ENCODE results near the gene SMG9.

Gene SMG9

DNA sequence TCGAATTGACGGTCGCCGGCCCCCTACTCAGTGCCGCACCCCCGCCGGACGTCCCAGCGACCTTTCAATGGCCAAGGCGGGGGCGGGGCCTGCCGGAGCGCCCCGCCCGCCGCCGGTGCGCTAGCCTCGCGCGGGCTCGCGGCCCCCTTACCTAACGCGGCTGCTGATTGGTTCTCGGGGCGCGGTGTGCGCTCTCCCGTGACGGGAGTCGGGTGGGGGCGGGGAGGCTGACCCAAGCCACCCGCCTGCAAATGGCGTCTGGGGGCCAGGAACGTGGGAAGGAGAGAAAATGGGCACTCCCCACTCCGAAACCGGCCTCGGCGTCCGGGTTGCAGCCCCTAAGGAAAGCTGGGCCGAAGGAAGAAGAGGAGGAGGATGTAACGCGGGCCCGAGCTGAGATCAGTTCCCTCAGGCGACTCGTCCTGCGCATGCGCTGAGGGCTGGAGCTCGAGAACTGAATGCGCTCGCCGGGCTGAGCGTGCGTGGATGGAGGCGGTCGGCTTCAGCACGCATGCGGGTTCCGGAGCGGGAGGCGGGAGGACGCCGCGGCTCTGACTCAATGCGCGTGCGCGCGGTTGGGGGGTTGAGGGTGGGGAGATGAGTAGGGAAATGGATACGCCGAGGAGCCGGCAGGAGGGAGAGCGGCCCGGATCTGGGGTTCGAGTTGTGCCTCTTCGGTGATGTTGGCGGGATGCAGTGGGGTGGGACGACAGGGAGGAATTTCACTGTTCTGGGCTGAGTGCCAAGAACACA is at the start of gene SMG9:
TSS of gene SMG9 (minus strand) at position 460 of the 753 bp plus-strand sequence. CDS start 4,221 bp downstream, outside the sequence.
- peak; percentile 99 for DNase-seq

- DNase-seq: no peak
These were observed 49.7 kb upstream of the SMG9 start for GRCh38 chr19:43804432-43804831.

GRCh38 chr19:43802216-43802951 is 47.6 kb upstream of the SMG9 start, which contains the start of gene LYPD5:
LYPD5 (minus strand) TSS chr19:43802447; CDS start chr19:43802380, 67 bp downstream.
- DNase-seq: no peak

DNA sequence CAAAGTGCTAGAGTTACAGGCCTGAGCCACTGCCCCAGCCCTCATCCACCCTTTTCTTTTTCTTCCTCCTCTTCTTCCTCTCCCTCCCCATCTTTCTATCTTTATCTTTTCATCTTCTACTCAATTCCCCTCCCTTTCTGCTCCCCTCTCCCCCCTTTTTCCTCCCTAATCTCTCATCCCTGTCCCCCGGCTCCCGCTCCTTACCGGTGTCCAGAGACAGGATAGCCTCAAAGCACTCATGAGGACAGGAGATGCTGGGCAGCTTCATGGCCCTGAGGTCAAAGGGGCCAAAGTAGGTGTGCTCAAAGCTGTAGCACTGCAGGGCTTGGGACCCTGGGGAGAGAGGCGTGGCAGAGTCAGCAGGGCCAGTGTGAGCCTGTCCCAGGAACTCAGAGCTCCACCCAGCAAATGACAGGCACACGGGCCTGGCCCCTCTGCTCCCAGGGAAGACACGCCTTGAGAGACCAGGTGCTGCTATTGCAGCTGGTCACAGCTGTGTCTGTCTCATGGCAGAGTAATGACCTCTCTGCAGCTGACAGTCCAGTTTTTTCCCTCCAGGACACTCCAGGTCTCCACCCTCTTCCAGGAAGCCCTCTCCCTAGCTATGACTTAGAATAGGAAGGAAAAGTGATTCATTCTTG is 44.9 kb upstream of the SMG9 start:
- DNase-seq: no peak

DNA sequence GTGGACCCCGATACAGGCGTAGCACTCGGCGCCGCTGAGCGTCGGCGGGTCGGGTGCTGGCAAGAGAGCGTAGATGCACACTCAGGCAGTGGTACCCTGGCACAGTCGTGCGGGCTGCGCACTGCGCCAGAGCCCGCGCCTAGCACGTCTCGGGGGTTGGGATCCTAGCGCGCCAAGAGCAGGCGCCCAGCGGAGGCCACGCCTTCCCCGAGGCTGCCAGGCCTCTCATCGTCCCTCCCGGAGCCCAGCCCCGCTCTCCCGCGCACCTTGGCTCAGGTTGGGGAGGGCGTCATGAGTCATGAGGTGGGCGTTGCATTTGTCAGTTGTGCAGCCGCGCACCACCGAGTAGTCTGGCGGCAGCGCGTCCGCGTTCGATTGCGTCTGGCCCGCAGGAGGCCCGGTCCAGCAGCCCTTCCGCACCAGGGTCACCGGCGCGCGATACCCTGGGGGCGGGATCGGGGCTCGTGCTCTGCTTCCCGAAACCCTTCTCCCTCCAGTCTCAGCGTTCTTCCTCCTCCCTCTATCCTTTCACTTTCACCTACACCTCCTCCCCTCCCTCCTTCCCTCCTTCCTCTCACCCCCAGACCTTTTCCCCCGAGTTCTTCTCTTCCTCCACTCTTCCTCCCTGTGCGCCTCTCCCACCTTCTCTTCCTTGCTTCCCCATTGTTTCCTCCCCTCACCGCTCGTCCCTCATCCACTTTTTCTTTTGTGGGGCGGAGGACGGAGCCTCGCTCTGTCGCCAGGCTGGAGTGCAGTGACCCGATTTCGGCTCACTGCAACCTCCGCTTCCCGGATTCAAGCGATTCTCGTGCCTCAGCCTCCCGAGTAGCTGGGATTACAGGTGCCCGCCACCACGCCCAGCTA is 44.0 kb upstream of the SMG9 start:
- DNase-seq: peak; percentile 79

DNA sequence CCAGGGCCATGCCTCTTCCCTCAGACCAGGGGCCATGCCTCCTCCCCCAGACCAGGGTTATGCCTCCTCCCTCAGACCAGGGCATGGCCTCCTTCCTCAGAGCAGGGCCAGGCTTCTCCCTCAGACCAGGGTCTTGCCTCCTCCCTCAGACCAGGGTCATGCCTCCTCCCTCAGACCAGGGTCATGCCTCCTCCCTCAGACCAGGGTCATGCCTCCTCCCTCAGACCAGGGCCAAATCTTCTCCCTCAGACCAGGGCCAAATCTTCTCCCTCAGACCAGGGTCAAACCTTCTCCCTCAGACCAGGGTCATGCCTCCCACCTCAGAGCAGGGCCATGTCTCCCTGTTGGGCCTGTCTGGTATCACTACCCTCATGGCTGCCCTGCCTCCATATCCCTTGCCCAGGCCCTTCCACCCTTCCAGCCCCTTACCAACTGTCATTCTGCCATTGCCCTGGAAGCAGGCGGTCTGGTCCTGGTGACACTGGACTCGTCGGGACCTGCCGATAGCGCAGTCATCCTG is 43.3 kb upstream of the SMG9 start:
- no peak for DNase-seq

DNA sequence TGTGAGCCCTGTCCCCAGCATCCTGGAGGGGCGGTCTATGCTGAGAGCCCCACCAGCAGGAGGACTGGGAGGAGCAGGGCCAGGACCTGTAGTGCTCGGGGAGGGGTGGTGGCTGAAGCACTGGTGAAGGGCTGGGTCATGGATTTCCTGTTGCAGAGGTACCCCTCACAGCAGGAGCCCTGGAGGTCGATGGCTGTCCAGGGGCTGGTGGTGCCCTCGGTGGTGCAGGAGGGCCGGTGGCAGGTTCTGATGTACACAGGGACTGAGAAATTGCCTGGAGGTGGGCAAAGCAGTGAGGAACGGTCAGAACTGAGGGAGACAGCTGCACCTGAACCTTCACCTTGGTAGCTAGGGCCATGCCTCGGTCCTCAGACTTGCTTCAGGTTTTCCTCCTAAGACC is 42.8 kb upstream of the SMG9 start:
- DNase-seq: no peak

- DNase-seq: no peak
These were observed 42.4 kb upstream of the SMG9 start for GRCh38 chr19:43797118-43797517.

DNA sequence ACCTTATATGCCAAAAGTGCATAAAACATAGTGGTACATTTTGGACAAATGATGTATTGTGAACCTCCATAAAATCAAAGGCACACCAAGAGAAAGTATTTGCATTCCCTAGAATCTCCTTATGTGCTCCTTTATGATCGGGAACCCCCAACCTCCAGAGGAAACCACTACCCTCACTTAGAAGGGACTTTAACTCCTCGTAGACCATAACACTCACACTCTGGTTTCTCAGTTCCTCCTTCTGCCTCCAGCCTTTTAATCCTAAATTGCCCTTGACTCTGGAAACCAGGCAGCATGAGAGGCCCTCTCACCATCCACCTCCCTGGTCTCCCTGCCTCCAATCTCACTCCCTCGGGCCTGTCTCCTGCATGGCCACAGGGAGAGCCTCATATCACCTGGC is 35.8 kb upstream of the SMG9 start:
- no peak for DNase-seq

DNA sequence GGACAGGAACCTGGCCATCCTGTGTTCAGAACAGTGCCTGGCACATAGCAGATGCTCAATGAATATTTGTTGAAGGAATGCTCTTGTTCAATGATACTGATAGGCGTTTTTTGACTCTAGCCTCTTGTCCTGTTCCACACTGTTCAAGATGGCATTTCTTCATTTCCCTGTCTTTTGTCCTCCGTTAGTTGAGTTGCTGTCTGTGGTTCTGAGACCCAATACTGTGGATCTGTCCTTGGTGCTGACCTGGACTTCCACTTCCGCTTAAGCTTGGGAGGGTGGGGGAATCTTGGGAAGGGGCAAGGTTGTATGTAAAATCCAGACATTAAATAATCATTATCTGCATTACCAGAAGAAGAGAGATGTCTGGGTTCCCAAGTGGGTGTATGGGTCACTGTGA is 34.3 kb upstream of the SMG9 start:
- peak; percentile 26 for DNase-seq

DNA sequence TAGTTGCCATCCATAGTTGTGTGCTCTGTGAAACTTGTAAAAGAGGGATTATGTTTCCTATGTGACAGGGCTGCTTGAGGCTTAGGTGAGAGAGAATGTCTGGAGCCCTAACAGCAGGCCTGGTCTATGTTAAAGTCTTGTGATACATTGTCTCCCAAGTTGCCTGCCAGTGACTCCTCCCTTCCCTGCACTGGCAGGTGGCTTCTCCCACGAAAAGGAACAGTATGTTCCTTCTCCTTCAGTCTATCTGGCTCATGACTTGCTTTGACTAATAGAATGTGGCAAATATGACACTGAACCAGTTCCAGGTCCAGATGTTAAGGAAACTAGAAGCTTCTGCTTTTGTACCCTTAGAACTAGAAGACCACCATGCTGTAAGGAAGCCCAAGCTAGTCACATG is 31.9 kb upstream of the SMG9 start:
- no peak for DNase-seq

GRCh38 chr19:43784981-43785808 is 30.4 kb upstream of the SMG9 start:
- peak; percentile 66 for DNase-seq

- peak; percentile 78 for DNase-seq
These were observed 29.6 kb upstream of the SMG9 start for GRCh38 chr19:43784241-43784980.

- no peak for DNase-seq
These were observed 28.9 kb upstream of the SMG9 start for GRCh38 chr19:43783636-43784035.

GRCh38 chr19:43782689-43783231 is 28.0 kb upstream of the SMG9 start:
- no peak for DNase-seq

- peak; percentile 23 for DNase-seq
These were observed 27.5 kb upstream of the SMG9 start for GRCh38 chr19:43782311-43782660.

DNA sequence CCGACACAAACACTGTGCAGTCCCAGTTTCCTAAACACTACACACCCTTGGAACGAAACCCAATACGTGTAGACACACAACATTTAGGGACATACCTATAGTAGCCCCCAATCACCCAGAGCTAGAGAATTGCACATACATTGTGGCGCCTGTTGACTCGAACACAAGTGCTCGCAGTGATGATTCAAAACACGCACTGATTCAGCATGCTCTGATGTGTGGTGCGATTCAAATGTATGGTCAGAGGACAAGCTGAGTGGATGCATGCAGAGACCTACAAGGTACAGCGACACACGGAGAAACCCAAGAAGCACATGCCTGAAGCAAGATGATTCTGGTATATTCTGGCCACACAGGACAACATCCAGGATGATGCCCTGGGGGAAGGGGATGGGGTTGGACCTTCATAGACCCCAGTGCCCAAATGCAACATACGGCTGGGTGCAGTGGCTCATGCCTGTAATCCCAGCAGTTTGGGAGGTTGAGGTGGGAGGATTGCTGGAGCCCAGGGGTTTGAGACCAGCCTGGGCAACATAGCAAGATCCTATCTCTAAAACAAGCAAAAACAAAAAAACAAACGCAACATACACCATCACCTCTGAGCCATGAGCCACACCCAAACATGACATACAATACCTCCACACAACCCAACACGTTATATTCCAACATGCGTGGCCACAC is 27.0 kb upstream of the SMG9 start:
- peak; percentile 64 for DNase-seq

- DNase-seq: peak; percentile 85
These were observed 26.2 kb upstream of the SMG9 start, which contains the start of gene KCNN4 for GRCh38 chr19:43780706-43781525. KCNN4 (minus strand) TSS chr19:43780973; CDS start chr19:43780861, 112 bp downstream.

- no peak for DNase-seq
These were observed 25.1 kb upstream of the SMG9 start for GRCh38 chr19:43779820-43780219.

Data from activated CD4-positive, alpha-beta T cell treated with anti-CD3 and anti-CD28 coated beads for 48 hours (primary cell).